NCI-H2081 treated with DMSO at 0.1 percent for 48 hours (cell line): ENCODE measurements around the gene KRT26.
"Not testable (repeated sequence)": the region's sequence is repeated elsewhere in the genome, so short reads cannot be mapped to it uniquely, and the experiment has no call there.

Experiments used
- DNase-seq: peaks from one replicate; lab custom pipeline; 2025; lab: John Stamatoyannopoulos, UW

KRT26 gene, protein sequence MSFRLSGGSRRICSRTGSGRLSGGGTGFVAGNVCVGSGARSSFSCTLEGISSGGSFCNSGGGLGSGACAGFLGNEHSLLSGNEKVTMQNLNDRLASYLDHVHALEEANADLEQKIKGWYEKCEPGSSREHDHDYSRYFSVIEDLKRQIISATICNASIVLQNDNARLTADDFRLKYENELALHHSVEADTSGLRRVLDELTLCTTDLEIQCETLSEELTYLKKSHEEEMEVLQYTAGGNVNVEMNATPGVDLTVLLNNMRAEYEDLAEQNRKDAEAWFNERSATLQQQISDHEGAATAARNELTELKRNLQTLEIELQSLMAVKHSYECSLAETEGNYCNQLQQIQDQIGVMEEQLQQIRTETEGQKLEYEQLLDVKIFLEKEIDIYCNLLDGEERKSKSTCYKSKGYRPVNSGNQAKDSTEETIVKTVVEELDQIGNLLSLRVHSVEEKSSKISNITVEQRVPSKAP

DNA sequence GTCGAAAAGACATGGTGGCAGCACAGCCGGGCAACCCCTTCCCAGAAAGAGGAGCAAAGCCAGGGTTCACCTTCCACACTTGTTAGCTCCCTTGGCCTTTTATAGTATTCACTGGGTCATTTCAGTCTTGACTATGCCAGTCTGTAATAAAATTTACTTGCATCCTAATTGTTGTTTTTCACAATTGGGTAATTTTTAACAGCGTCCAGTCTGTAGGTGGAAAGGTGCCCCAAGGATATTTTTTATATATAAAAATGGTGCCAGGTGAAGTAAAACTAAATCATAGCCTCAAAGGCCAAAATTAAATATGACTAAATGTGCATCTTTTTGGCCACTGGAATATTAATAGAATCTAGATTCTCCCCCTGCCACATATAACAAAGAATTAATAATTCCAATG, at the start of gene KRT26:
Gene KRT26, minus strand, starts transcription at position 101 of the 400 bp plus-strand sequence. Its CDS starts 88 bp downstream, at position 13.
- DNase-seq = no peak

DNA sequence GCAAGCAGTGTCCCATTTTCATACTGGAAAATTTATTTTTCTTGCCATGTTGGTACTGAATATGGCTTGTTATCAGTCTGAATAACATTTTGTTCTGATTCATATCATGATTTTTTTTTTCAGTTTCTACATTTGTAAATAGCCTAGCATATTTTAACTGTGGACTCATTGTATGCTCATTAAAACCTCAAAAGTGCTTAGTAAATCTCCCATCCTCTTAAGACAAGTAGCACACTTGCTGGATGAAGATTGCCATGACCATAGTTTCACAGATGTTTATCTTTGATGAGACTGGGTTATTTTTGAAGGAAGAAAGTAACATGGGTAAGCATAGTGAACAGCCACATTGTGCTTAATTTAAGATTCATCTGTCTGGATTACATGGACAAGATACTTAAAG, 49.5 kb upstream of the KRT26 start:
- DNase-seq = no peak

DNA sequence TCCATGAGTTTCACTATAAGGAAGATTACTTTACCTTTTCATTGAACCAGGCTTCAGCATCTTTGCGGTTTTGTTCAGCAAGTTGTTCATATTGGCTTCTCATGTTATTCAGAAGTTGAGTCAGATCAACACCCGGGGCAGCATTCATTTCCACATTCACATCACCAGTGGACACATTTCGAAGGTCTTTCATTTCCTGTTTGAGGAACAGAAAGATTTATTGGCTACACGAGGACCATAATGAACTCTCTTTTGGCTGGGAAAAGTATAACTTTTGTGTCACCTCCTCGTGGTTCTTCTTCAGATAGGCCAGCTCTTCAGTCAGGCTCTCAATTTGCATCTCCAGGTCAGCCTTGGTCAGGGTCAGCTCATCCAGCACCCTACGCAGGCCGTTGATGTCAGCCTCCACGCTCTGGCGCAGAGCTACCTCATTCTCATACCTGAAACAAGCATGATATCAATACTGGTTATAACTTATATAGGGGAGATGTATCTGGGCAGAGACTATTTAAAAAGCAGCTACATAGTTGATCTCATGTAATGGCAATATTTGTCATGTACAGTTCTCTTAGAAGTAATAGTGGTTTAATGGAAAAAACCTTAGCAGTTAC, 48.3 kb upstream of the KRT26 start:
- DNase-seq = no peak

DNA sequence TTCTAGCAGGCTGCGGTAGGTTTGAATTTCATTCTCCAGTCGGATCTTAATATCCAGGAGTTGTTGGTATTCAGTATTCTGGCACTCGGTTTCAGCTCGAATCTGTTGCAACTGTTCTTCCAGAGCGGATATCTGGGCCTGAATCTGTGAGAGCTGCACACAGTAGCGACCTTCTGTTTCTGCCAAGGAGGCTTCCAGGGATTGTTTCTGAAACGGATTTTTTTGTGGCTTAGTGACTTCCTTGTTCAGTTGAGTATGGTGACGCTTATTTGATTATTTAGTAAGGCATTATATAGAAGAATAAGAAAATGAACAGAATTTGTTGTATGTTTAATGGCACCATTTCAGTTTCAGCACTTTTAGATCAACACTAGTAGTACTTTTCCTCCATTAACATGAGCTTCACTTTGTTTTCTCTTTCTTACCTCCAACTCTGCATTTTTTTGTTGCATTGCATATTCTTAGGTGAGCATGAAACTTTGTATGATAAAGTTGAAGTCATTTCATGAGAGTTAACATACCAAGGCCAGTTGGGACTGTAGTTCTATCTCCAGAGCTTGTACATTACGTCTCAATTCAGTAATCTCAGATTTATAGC, 47.6 kb upstream of the KRT26 start:
- DNase-seq = no peak

DNA sequence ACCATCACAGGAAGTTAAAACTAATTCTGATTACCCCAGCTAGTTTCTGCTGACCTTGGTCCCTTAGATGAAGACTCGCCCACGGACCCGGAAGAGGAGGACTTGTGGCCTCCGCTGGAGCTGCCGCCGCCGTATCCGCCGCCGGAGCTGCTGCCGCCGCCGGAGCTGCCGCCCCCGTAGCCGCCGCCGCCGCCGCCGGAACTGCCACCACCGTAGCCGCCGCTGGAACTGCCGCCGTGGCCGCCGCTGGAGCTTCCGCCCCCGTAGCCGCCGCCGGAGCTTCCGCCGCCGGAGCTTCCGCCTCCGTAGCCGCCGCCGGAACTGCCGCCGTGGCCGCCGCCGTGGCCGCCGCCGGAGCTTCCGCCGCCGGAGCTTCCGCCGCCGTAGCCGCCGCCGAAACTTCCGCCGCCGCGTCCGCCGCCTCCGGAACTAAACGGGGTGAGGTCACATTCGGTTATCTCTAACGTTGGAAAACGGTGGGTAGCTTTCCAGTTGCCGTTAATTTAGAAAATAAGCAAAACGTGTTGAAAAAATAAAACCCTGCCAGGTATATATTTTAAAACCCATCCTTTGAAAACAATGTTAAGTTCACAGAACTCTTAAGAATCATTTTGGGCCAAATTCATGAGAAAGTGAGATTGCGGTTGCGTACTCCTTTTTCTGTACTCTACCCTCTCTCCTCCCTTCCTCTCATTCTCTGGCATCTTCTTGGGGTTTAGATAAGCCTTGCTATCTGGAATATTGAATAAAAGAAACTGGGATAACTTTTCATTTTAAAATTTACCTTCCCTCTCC, 46.9 kb upstream of the KRT26 start:
- peak; percentile 45 for DNase-seq

DNA sequence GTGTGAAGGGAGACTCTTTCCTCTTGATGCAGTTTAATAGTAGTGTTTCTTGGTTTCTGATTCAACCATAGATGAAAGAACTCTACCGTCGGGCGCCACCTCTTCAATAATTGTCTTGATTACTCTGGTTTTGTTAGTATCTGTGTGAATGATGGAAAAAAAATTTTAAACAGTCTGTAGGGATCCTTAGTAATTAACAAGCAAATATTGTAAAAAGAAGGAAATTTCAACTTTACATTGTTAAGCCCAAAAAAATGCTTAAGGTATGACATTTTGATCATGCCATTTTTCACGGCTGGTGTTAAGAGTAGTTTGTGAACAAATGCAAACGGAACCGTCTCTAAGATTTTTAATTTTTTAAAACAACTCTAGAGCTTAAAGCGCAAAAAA, 46.3 kb upstream of the KRT26 start:
- no peak for DNase-seq

DNA sequence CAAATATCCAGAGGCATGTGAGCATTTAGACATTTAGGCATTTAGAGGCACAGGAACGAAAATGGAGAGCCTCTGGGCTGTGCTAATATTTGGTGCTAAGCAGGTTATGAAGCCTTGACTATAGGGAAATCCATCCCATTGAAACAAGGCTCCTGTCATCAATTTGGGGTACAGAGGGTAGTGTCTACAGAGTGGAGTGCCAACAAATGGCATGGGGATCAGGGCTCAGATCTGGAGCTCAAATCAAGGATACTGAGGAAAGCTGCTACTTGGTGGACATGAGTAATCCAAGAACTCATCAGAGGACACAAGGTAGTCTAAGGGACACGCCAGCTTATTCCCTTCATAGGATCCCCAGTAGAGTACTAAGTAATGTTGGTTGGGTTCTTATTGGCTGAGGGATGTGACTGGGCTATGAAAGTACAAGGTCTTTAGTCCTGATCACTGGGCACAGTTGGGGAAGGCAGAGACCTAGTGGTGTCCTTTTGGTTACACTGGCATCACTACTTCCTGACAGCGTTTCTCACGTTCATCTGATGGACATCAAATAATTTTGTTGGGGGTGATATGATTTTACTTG, 45.2 kb upstream of the KRT26 start:
- no peak for DNase-seq

DNA sequence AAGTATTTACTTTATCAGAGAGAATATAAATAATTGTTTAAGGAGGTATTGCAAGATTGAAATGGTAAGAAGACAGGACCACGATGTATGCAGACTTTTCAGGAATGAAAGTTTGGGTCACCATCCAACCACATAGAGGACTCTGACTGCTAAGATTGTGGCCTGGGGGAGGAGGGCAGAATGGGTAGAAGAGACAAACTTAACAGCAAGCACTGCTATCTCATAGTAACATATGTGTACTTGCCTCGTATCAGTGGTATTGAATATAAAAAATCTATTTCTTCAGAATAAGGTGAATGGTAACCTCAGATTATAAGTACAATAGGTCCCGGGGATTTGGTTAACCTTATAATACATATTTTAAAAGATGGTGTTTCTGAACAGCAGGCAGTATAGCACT, 44.6 kb upstream of the KRT26 start:
- DNase-seq = no peak

DNA sequence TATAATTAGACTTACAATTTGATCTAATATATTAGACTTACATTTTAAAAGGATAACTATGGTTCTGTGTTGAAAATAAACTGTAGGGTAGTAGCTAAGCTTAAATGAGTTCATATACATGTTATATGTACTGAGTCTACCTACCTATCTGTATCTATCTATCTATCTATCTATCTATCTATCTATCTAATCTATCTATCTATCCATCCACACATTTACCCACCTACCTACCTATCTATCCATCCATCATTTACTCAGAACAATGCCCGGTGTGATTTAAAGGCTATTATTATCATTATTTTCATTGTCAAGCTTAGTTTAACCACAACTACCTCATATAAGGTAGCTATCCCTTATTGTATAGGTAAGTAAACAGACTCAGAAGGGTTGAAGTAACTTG, 43.4 kb upstream of the KRT26 start:
- DNase-seq = no peak

DNA sequence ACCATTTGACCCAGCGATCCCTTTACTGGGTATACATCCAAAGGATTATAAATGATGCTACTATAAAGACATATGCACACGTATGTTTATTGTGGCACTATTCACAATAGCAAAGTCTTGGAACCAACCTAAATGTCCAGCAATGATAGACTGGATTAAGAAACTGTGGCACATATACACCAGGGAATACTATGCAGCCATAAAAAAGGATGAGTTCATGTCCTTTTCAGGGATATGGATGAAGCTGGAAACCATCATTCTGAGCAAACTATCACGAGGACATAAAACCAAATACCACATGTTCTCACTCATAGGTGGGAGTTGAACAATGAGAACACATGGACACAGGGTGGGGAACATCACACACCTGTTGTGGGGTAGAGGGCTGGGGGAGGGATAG, 42.7 kb upstream of the KRT26 start:
- not testable (repeated sequence) for DNase-seq

DNA sequence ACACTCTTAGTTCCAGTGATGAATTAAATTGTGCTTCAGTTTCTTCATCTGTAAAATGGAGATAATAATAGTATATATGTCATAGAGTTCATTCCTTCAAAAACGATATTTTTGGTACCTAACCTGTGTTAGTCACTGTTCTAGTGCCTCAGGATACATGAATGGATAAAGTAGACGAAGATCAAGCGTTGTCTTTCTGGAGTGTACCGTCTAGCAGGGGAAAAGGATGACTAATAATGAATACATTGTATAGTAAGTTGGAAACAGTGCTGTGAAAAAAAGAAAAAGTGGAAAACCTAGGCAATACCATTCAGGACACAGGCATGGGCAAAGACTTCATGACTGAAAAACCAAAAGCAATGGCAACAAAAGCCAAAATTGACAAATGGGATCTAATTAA, 41.8 kb upstream of the KRT26 start:
- no peak for DNase-seq

DNA sequence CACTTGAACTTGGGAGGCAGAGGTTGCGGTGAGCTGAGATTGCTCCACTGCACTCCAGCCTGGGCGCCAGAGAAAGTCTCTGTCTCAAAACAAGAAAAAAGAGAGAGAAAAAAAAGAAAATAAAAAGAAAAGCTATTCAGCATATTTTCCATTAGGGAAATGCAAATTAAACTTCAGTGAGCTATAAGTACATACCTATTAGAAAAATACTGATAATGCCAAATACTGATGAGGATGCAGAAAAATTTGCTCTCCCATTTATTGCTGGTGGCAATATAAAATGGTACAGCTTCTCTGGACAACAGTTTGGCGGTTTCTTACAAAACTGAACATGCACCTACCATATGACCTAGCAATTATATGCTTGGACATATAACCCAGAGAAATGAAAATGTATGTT, 40.6 kb upstream of the KRT26 start:
- no peak for DNase-seq

DNA sequence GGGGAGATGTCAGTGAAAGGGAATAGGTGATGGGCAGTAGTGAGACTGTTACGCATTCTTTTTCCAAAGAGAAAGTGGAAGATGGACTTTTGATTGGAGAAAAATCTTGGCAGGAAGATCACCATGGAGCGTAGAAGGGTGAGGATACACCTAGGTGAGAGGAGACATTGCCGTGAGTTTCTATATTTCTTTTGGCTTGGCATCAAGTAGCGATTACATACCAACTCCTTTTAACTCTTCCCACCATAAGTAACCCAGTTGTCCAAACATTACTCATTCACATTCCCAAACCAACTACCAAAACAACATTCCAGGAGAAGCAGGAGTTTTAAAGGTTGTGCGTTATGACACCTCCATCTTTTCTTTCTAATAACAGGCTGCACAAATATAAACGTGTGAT, 38.5 kb upstream of the KRT26 start:
- DNase-seq = no peak

DNA sequence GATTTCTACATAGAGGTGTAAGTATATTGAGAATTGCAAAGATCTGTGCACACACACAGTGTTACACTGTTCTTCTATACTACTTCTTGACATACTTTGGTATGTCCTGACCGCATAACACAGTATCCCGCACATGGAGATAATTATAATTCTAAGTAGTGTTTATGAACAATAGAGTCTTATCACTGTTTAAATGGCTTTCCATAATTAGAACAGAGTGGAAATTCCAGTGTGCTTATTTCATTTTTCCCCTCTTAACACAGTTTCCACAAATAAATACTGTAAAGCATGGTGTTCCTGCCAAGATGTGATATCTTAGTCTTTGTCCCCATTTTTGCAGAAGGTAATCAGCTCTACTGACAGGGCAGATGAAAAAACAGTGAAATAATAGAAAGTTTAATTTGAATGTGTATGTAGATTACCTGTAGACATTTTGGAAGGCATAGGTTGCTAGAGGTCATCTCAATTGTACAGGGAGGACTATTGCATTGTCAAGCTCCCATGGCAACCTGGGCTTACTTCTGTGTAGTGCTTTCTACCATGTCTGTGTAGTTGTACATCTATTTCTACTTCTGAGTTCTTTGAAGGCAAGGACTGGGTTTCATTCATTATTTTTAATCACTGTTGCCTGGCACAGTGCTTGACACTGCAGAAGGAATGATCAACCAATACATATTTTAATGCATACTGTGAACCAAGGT, 37.9 kb upstream of the KRT26 start:
- DNase-seq = no peak

DNA sequence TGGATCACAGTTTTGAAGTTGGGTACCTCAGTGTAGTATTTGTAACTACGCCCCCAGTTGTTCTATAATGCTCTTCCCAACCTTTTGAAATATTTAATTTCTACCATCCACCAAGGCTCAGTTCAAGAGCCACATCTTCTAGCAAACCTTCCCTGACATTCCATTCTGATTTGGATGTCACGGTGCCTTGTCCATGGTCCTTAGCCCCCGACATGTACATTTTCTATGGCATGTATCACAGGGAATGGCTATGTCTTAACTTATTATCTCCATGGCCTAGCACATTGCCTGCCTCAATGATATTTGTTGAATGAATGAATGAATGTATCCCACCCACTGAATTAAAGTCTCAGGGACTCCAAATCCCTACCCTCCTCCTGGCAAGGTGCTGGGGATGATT, 34.1 kb upstream of the KRT26 start:
- no peak for DNase-seq

DNA sequence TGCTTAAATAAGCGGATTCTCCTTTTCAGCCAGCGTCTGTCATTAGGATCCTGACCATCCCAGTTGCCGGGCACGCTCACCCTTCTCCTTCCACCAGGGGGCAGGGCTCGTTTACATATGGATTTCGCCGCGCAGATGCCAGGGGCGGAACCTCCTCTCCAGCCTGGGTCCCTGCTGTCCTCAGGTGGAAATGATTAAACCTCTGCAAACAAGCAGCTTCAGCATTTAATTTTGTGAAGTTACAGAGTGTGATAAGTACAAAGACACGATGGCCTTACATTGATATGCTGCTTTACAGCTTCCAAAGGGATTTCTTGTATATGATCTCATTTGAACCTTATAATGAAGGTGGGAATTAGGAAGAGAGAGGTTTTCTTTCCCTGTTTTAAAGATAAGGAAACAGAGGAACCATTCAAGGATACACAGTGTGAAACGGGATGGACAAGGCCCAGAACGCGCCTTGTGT, 31.6 kb upstream of the KRT26 start:
- DNase-seq = peak; percentile 57

DNA sequence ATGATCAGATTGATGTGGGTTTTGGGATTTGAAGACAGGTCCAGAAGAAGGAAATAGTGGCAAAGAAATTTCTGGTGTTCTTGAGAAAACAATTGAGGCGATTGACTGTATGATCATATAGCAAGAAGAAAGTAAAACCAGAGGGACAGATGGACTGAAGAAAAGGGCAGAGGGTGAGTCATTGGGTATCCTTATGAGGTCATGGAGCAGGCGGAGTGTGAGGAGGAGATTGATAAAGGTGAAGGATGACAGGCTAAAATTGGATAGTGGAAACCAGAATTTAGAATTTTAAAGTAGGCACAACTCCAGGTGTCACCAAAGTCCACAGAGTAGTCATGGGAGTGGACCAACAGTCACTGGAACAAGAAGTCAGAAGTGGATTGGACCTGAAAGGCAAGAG, 29.2 kb upstream of the KRT26 start:
- DNase-seq = no peak

DNA sequence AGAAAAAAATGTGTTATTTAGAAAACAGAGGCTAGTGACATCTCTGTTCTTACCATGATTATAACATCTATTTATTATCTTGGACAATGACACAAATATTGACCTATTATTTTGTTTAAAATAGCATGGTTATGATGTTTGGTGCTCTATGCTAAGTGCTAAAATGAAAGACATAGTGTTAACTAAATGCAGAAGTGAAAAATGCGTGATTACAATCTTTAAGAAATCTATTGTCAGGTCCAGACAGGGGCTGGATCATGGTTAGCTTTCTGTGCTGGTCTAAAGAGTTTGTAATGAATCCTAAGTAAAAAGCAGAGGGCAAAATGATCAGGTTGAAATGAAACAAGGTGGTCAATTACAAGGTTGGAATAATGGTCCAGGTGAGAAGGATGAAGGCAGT, 28.4 kb upstream of the KRT26 start:
- DNase-seq = no peak

DNA sequence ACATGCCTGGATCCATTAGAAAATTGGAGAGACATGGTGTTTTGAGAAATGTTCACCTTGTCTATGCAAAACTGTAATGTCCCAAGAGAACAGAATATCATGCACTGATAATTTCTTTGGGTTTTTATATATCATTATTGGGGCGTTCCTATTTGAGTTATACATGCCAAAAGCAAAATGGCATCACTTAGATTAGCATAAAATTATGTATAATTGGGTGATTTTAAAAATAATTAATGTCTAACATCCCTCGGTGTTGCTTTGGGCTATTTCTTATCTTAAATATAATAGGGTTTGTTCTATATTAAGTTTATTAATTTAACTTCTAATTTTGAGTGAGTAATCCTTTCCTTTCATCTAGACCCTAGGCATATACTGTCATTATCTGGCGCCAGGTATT, 27.9 kb upstream of the KRT26 start, which contains the start of gene KRT28:
Gene KRT28, minus strand, starts transcription at position 101 of the 400 bp plus-strand sequence. Its CDS starts 66 bp downstream, at position 35.
- no peak for DNase-seq

DNA sequence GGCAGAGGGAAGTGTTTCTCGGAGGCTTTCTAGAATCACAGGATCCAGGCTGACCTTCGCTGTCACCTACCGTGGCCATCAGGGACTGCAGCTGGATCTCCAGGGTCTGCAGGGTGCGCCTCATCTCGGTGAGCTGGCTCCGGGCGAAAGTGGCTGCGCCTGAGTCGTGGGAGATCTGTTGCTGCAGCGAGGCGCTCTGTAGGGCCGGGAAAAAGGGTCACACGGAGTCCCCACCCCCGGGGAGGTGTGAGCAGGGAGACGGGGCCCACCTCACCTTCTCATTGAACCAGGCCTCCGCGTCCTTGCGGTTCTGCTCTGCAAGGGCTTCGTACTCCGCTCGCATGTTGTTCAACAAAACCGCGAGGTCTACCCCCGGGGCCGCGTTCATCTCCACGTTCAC, 24.8 kb upstream of the KRT26 start:
- no peak for DNase-seq

DNA sequence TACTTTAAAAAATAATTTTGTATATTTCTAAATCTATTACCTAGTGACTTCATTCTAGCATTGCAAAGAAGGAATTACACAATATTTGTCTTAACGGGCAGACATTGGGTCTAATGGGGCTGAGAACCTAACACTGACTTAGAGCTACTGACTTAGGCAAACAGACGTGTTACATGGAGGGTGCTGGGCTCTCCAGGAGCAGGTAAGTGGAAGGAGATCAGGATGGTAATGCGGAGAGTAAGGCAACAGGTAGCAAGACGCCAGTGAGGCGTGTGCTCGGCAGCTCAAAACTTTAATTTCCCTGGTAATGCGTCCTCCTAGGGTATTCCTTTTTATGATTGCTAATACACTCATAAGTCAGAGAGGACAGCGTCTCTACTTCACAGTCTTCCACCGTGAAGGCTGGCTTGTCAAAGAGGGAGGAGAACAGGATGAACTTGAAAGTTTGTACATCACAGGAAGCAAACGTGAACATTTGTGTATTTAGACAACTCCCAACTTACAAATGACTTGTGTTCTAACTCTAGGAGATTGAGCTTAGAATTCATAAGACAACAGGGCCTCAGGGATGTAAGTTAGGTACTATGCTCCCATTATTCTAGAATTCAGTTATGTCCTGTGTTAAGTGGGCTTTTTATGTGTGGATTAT, 23.1 kb upstream of the KRT26 start:
- no peak for DNase-seq
